Middle frontal gyrus (tissue), 1 donor: ENCODE results near the gene CALM3.

ENCODE experiments used
- DNase-seq: peaks from one replicate; pipeline ENCODE4 v3.0.0-alpha.2; 2015; ENCODE audit warnings: low spot score; ENCODE audit errors: extremely low spot score

The CALM3 gene

DNA sequence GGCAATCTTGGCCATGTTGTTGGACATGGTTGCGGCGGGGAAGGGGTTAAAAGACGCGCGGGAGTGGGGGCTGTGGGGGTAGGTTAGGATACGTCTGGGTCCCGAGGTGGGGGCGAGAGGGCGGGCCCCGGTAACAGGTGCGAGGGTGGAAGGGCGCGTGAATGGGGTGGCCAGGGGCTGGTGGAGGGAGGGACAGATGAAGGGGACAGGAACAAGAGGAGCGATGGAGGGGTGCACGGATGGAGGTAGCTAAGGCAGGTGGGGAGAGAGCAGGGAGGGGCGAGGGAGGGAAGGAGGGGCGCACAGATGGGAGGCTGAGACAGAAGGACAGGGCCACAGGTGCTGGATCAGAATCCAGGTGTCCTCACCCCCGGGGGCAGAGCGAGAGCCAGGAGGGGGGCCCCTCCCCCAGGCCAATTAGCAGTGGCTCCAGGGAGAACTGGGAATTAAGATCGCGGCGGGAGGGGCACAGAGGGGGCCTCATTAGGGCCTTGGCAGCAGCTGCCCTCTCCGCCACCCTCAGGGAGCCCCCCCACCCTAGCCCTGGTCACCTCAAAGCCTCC lies 33.6 kb downstream of the CALM3 start:
- no peak for DNase-seq

DNA sequence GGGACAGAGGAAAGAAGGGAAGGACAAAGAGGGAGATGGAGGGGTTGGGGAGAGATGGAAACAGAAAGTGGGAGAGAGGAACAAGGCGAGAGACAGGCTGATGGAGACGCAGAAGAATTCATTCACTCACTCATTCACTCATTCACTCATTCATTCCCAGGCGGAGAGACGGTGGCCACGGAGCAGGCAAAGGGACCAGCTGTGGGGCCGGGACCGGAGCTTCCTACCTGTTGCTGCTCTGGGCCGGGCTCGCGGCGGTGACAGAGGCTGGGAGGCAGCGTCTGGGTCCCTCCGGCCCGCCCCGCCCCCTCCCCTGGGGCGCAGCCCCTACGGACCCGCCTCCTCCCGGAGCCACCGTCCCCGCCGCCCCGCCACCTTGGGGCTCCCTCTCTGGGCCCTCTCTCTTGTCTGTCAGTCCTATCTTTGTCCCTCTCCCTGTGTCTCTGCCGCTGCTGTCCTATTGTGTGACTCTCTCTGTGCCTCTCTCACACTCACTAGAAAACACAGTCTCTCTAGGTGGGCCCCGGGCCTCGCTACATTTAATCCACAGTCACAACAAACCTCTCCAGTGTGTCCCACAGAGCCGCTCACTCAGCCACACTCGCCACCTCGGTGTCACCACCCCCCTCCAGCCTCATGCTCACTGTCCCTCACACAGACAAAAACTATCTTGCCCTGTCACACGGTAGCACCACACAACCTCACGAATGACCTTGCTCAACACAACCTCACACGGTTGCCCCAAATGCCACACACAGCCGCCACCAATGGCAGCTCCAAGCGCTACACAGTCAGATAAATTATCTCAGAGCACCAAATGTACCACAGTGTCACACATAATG lies 35.0 kb downstream of the CALM3 start, which contains the start of gene GNG8:
Gene GNG8, minus strand, starts transcription at position 283 of the 842 bp plus-strand sequence. CDS start 1,520 bp downstream, outside the sequence.
- no peak for DNase-seq

DNA sequence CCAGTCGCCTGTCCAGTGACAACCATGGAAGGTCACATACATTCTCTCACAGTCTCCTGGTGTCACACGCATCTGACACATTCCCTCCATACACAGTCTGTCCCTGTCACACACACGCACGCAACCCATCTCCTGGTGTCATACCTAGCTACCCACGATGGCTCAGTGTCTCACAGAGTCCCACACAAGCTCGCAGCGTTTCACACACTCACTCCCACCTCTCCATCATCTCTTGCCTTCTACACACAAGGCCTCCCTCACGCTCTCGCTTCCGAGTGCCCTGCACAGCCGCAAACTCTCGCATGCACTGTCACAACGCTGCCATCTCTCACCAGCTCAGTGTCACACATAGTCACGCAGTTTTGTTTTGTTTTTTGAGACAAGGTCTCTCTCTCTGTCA lies 36.1 kb downstream of the CALM3 start:
- DNase-seq, result no peak

DNA sequence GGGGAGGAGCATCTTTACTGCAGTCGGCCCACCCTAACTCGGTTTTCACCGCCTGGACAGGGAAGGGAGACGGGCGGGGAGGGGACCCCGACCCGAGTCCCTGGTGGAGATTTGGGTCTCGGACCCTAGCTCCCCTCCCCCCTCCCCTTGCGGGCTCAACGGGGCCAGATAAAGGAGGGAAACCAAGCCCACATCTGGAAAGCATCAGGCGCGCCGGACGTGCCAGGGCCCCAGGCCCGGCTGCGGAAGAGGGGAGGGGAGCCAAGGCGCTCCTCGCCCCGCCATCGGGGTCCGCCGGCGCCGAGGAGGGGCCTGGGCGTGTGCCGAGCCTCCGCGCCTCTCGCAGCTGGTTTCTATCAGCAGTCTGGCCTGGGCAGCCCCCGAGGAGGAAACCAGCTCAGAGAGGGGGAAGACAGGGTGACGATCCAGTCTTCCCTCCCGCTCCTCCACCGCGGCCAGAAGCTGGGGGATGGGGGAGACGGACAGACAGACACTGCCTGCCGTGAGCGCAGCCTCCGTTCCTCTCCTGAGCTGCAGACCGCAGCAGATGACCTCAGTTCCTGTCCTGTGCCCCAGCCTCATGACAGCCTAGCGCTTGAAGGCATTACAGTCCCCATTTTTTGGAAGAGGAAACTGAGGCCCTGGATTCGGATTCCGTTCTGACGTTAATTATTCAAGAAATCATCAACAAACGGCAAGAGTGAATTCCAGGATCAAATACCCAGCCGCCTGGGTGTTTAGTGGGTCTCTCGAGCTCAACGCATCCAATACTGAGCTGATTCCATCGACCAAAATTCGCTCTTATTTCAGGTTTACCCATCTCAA lies 38.4 kb downstream of the CALM3 start:
- no peak for DNase-seq

DNA sequence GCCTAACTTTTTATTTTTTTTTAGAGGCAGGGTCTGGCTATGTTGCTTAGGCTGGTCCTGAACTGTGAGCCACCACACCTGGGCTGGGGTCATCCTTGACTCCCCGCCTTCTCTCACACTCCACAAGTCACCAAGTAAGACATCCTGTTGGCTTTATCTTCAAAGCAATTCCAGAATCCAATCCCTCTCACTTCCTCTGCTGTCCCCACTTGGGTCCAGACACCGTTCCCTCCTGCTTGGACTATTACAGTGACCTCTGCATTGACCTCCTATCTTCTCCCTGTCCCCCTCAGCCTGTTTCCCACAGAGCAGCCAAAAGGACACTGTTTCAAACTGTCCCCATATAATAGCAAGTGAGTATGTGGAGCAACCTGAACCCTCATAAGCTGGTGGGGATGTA lies 39.5 kb downstream of the CALM3 start:
- DNase-seq, result no peak

DNA sequence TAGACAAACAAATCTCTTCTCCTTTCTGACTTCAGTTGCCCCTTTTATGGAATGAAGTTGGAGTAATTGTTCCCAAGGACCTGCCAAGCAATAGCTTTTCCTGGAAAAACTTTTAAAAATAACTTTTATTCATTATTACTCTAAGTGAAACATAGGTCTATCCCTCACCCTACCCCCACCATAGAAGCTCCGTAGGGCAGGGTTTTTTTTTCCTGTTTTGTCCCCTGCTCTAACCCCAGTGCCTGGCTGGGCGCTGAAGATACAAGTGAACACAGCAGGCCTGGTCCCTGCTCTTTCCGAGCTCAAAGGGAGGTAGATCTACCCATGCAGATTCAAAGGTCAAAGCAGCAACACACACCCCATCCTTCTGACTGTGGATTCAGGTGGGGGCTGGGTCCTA lies 43.6 kb downstream of the CALM3 start:
- no peak for DNase-seq

DNA sequence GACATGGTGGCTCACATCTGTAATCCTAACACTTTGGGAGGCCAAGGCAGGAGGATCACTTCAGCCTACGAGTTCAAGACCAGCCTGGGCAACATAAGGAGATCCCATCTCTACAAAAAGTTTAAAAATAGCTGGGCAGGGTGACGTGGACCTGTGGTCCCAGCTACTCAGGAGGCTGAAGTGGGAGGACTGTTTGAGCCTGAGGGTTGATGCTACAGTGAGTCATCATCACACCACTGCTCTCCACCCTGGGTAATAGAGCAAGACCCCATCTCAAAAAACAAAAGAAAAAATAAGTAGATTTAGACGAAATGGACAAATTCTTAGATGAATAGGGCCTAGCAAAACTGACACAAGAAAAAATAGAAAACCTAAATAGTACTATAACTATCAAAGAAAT lies 45.3 kb downstream of the CALM3 start:
- no peak for DNase-seq

DNA sequence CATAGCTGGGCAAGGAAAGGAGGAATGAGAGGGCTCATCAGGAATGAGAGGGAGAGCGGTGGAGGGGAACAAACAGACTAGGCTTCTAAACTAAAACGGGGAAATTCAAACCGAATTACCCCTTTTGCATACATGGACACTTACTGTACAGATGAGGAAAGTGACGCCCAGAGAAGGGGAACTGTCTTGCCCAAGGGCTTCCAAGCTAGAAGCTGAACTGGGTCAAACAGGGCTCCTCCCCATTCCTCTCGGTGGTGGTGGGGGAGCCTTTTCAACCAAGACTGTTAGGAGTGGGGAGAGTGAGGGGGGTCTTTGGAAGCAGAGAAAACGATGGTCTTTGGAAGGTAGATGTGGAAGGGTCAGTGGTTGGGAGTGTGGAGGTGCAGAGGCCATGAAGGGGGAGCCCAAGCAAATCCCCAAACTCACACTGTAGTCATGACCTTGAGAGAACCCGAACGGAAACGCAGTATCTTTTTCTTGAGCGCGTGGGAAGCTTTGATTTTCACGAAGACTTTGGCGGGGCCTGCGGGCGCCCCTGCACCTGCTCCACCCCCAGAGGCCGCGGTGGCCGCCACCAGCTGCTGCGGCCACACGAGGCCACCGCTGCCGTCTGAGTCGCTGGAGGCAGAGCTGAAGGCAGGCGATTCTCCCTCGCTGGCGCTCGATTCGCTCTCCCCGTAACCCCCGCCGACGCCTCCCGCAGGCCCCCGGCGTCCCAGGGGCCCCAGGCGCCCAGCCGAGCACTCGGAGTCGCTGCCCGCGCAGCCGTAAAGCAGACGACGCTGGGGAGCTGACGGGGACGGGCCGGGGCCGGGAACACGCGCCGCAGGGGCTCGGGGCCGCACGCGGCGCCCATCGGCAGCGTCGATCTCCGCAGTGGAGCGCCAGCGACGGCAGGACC lies 47.2 kb downstream of the CALM3 start:
- no peak for DNase-seq

DNA sequence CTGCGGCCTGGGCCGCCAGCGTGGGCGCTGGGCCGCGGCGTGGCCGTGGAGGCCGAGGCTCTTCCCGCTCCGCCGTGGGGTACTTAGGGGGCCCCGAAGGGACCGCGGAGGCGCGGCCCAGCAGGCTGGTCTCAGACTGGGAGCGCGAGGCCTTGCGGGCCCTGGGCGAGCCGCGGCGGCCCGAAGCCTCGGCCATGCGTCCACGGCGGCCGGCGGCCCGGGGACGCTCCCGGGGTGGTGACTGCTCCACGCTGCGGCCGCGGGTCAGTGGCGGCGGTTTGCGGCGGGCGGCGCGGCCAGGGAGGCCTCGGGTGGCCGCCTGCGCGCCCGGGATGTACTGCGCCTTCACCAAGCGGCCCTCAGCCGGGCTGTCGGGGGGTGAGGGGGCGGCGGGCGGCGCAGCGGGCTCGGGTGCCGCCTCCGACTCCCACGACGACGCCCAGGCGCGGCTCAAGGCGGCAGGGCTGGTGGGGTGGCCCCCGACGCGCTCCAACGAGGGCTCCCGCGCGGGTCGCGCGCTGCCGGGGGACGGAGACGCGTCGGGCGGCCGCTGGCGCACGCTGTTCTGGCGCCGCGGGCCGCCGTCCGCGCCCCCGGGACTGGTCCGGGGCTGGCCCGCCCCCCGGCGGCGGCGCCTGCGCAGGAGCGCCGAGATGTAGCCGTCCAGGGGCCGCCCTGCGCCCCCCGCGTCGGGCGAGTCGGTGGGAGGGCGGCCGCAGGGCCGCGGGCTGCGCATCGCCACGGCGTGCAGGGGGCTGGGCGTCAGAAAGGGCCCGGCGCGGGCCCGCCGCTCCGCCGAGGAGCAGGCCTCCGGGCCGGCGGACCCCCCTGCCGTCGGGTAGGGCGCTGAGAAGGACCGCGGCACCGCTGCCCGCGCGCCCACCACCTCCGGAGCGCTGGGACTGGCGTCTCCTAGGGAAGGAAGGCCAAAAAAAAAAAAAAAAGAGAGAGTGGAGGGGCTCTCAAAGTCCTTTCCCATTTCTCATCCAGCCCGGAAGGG lies 48.1 kb downstream of the CALM3 start:
- DNase-seq, result no peak

DNA sequence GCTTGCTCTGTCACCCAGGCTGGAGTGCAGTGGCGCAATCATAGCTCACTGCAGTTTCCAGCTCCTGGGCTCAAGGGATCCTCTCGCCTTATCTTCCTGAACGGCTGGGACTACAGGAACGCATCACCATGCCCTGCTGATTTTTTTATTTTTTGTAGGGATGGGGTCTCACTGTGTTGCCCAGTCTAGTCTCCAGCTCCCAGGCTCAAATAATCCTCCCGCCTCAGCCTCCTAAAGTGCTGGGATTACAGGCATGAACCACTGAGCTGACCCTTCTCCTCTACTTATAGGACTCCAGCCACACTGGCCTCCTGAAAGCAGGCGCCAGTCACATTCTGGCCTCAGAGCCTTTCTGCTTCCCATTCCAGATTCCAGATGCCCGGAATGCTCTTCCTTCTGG lies 49.3 kb downstream of the CALM3 start:
- no peak for DNase-seq

DNA sequence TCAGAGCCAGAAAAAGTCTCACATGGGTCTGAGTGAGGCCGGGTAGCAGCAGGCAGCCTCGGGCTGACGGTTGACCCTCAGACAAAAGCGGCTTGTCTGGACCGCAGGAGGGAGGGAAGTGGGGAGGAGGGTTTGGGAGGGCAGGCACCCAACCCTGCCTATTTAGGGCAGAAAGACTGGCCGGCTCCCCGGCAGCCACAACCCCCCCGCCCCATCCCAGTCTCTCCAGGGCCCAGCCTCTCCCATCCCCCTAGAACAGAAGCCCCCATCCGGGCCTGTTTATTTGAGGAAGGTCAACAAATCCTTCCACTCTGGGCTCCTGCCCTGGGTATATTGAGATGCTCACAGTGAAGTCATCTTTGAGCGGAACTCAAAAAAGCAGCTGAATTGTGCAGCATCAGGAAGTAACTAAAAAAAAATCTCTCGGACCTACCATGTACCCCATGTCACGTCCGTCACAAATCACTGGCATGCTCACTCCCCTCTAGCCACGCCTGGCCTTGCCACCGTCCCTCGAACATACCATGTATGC lies 53.6 kb downstream of the CALM3 start:
- no peak for DNase-seq

DNA sequence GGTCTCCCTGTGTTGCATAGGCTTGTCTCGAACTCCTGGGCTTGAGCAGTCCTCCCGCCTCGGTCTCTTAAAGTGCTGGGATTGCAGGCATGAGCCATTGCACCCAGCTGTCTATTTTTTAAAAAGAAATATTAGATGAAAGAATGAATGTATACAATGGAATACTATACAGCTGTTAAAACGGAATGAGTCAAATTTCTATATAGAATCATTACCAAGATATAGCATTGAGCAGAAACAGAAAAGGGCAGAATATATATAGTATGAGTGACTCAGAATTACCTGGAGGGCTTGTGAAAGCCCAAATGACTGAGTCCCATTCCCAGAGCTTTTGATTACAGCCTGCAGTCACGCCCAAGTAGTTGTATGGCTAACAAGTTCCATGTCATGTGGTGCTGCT lies 55.4 kb downstream of the CALM3 start:
- DNase-seq, result no peak

DNA sequence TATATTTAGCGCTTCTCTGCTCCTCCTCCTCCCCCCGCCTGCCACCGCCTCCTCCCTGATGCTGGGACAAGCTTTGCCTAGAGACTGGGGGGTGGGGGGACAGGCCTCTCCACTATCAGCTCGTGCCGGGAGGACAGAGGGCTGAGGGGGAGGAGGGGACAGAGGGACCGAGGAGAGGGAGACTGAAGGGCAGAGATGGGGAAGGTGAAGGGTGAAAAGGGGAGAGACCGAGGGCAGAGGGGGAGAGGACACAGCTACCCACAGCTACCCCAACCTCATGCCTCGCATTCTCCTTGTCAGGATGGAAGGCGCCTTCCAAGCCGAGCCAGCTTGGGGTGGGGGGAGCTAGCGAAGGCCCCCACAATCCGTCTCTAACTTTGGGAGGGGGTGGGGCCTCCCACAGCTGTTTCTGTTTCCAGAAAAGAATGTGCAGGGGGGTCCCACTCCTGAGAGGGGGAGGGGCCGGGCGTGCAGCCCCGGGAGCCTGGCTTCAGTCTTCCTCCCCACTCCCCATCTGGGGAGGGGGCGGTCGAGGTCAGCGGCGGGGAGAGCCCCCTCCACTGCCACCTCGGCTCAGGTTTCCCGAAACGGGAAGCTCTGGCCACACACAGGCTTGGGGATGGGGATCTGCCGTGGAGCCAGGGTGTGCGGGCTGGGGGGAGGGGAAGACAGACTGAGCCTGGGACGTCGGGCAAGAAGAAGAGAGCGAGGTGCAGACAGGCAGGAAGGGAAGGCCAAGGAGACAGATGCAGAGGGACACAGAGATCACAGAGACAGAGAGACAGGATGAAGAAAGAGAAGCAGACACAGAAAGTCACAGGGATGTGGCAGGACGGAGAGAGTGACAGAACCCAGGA lies 58.2 kb downstream of the CALM3 start:
- DNase-seq, result no peak

DNA sequence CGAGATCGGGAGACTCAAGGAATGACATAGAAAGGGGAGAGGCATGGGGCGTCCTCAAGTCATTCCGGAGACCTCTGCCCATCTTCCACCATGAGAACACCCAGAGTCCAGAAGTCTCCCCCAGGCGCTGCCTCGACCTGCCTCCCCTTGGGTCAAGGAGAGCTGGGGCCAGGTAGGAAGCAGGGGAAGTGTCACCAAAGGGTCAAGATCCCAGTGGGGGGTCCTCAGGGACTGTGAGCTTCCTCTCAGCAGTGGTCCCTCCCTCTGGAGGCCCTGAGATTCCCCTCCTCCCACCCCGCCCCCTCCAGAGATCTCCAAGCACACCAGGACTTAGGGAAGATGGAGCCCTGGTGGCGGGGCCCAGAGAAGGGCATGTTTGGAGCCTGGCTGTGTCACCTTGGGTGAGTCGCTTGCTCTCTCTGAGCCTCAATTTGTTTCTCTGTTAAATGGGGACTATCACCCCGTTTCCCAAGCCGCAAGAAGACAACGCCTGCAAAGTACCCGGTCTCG lies 58.9 kb downstream of the CALM3 start:
- no peak for DNase-seq
